SJSA1 (cell line): Measurements from ENCODE around the gene GPRC5B. TPM values are rescaled to one million over a fixed set of nuclear protein-coding genes. Genes with fewer than 3 reads are reported as not detected.

Experiments used
- total RNA-seq: library from RNA; depleted of rRNA; stranded (reverse); fragments of >200 nt; shearing (Covaris generic); gene quantifications from 2 replicates; pipeline ENCODE4 v1.2.3, GENCODE V29; 2014; rRNA removed

The GPRC5B gene
- total RNA-seq, 1 experiment from 2014 or later = 12.1 TPM

Other genes with a start within 250 kb of the GPRC5B start
- 23.1 and 46.2 TPM in 2 replicates for gene KNOP1, start 166.6 kb downstream of the GPRC5B start, total RNA-seq
- gene IQCK, start 166.6 kb downstream of the GPRC5B start, total RNA-seq = 1.8 and 10.5 TPM in 2 replicates
- not detected in 2 replicates for gene GPR139, start 189.0 kb upstream of the GPRC5B start, total RNA-seq